H1 (cell line): ENCODE data around the gene GPR65. TPM values are rescaled to one million over a fixed set of nuclear protein-coding genes. Genes with fewer than 3 reads are reported as not detected.

Experiments used
- CTCF ChIA-PET: fragments of 300-600 bp; sonication (Branson Sonifier 250); formaldehyde crosslinking; loops from one replicate; lab custom pipeline; 2021; ENCODE audit not compliant: partially characterized antibody; lab: Charles Lee
- POLR2A ChIA-PET: fragments of 300-600 bp; sonication (Branson Sonifier 250); formaldehyde crosslinking; loops from one replicate; lab custom pipeline; 2021; ENCODE audit warnings: inconsistent platforms; ENCODE audit not compliant: partially characterized antibody; lab: Charles Lee
- DNase-seq, 2 experiments: peaks; one replicate each; pipeline versions ENCODE4 v3.0.0 to v3.0.0-alpha.2; 2010 to 2022; ENCODE audit warnings: low spot score in 2 of 2, low read depth in 1 of 2, mixed read lengths in 1 of 2
- FAIRE-seq: peaks from 2 replicates; lab custom pipeline; 2011; peaks lifted over from hg19 to GRCh38; lab: Jason Lieb, UNC
- H2AFZ ChIP-seq: 2 replicates; pipeline ENCODE4 v1.8.1; 2012; ENCODE audit warnings: low read length, inconsistent platforms
- H2AK5ac ChIP-seq: 2 replicates; pipeline ENCODE4 v1.6.1; 2013; ENCODE audit warnings: low read depth, low read length
- H2BK120ac ChIP-seq: replicated peaks from 2 replicates; pipeline ENCODE3; 2013; ENCODE audit warnings: low read depth, low read length, inconsistent platforms
- H2BK12ac ChIP-seq: 2 replicates; pipeline ENCODE4 v1.6.1; 2013; ENCODE audit warnings: low read depth, low read length
- H2BK15ac ChIP-seq: 2 replicates; pipeline ENCODE4 v1.6.1; 2013; ENCODE audit warnings: low read length
- H2BK20ac ChIP-seq: 2 replicates; pipeline ENCODE4 v1.6.1; 2013; ENCODE audit warnings: low read length
- H2BK5ac ChIP-seq: 2 replicates; pipeline ENCODE4 v1.6.1; 2013; ENCODE audit warnings: low read depth, low read length
- H3K14ac ChIP-seq: 2 replicates; pipeline ENCODE4 v1.6.1; 2013; ENCODE audit warnings: inconsistent platforms; ENCODE audit not compliant: insufficient read length
- H3K18ac ChIP-seq: 2 replicates; pipeline ENCODE4 v1.6.1; 2013; ENCODE audit warnings: low read length; ENCODE audit errors: extremely low read depth
- H3K23ac ChIP-seq: 2 replicates; pipeline ENCODE4 v1.6.1; 2013; ENCODE audit warnings: inconsistent platforms; ENCODE audit not compliant: insufficient read length
- H3K23me2 ChIP-seq: 2 replicates; pipeline ENCODE4 v1.6.1; 2013; ENCODE audit warnings: low read depth, low read length
- H3K27ac ChIP-seq: 2 replicates; pipeline ENCODE4 v1.6.1; 2011; ENCODE audit warnings: low read depth, low read length, inconsistent platforms
- H3K27me3 ChIP-seq, 4 experiments: replicated peaks in 1 of 4; 1 replicate in 1 of 4; 2 replicates in 3 of 4; pipeline versions ENCODE4 v1.6.1 to v1.8.1; 2011 to 2013; ENCODE audit warnings: low read length in 3 of 4, mild to moderate bottlenecking in 3 of 4, inconsistent platforms in 2 of 4, mixed read lengths in 2 of 4, moderate library complexity in 1 of 4; ENCODE audit not compliant: control insufficient read depth in 3 of 4, insufficient read depth in 3 of 4; ENCODE audit errors: extremely low read depth in 1 of 4
- H3K36me3 ChIP-seq, 4 experiments: 2 replicates each; pipeline versions ENCODE4 v1.6.1 to v1.8.1; 2011 to 2013; ENCODE audit warnings: mild to moderate bottlenecking in 4 of 4, low read length in 3 of 4, moderate library complexity in 2 of 4, control low read depth in 1 of 4, inconsistent platforms in 1 of 4; ENCODE audit not compliant: insufficient read depth in 4 of 4, control insufficient read depth in 2 of 4
- H3K4ac ChIP-seq: replicated peaks from 2 replicates; pipeline ENCODE3; 2013; ENCODE audit warnings: low read length, low read depth, mixed read lengths, inconsistent platforms; ENCODE audit not compliant: insufficient read length
- H3K4me1 ChIP-seq, 4 experiments: replicated peaks in 1 of 4; 1 replicate in 1 of 4; 2 replicates in 3 of 4; pipeline versions ENCODE4 v1.6.1 to v1.8.1; 2011 to 2013; ENCODE audit warnings: low read length in 3 of 4, inconsistent platforms in 2 of 4, mixed read lengths in 1 of 4; ENCODE audit not compliant: insufficient read depth in 4 of 4, control insufficient read depth in 3 of 4
- H3K4me2 ChIP-seq, 2 experiments: 2 replicates each; pipeline versions ENCODE4 v1.6.1 to v1.8.1; 2011 to 2013; ENCODE audit warnings: low read depth in 2 of 2, low read length in 2 of 2, control low read depth in 1 of 2, inconsistent platforms in 1 of 2, mild to moderate bottlenecking in 1 of 2; ENCODE audit not compliant: insufficient read depth in 1 of 2
- H3K4me3 ChIP-seq, 4 experiments: fragments of 200-600, 300-600 bp in 1 of 4; sonication (generic), shearing (Covaris generic), sonication (Bioruptor Twin) in 1 of 4; 2 replicates each; pipeline versions ENCODE4 v1.5.1 to v1.8.1; 2011 to 2016; ENCODE audit warnings: low read length in 4 of 4, low read depth in 3 of 4, control low read depth in 2 of 4, inconsistent platforms in 2 of 4, mild to moderate bottlenecking in 2 of 4, mixed read lengths in 1 of 4, moderate library complexity in 1 of 4; ENCODE audit not compliant: insufficient read depth in 2 of 4; ENCODE audit errors: extremely low read depth in 1 of 4
- H3K56ac ChIP-seq: replicated peaks from 2 replicates; pipeline ENCODE3; 2013; ENCODE audit warnings: low read depth, mild to moderate bottlenecking, mixed read lengths, low read length, inconsistent platforms; ENCODE audit not compliant: insufficient read length
- H3K79me1 ChIP-seq: 2 replicates; pipeline ENCODE4 v1.6.1; 2013; ENCODE audit warnings: low read depth, low read length, control low read depth
- H3K79me2 ChIP-seq, 2 experiments: 2 replicates each; pipeline versions ENCODE4 v1.6.1 to v1.8.1; 2012 to 2013; ENCODE audit warnings: low read length in 2 of 2, mild to moderate bottlenecking in 2 of 2, inconsistent platforms in 1 of 2; ENCODE audit not compliant: insufficient read depth in 2 of 2, control insufficient read depth in 1 of 2
- H3K9ac ChIP-seq, 4 experiments: replicated peaks in 1 of 4; 1 replicate in 1 of 4; 2 replicates in 3 of 4; pipeline versions ENCODE4 v1.6.1 to v1.8.1; 2011 to 2013; ENCODE audit warnings: low read depth in 3 of 4, low read length in 3 of 4, control low read depth in 2 of 4, mild to moderate bottlenecking in 2 of 4, moderate library complexity in 2 of 4, inconsistent platforms in 1 of 4; ENCODE audit errors: extremely low read depth in 1 of 4
- H3K9me3 ChIP-seq, 2 experiments: 2 replicates each; pipeline versions ENCODE4 v1.6.1 to v1.8.1; 2012 to 2013; ENCODE audit warnings: mild to moderate bottlenecking in 2 of 2, moderate library complexity in 2 of 2, control low read depth in 1 of 2, inconsistent platforms in 1 of 2, low read depth in 1 of 2, low read length in 1 of 2, mixed read lengths in 1 of 2; ENCODE audit not compliant: insufficient read depth in 2 of 2
- H4K20me1 ChIP-seq, 2 experiments: replicated peaks in 1 of 2; 2 replicates each; pipeline versions ENCODE3 to v1.8.1; 2011 to 2013; ENCODE audit warnings: inconsistent platforms in 2 of 2, low read length in 2 of 2, mild to moderate bottlenecking in 1 of 2; ENCODE audit not compliant: insufficient read depth in 2 of 2, control insufficient read depth in 1 of 2
- H4K5ac ChIP-seq: 2 replicates; pipeline ENCODE4 v1.6.1; 2013; ENCODE audit warnings: low read length, low read depth, mixed read lengths, inconsistent platforms; ENCODE audit not compliant: insufficient read length
- H4K8ac ChIP-seq: 2 replicates; pipeline ENCODE4 v1.8.0; 2013; ENCODE audit warnings: mild to moderate bottlenecking, moderate library complexity, low read length, inconsistent platforms; ENCODE audit not compliant: insufficient read depth; ENCODE audit errors: extremely low read depth
- H4K91ac ChIP-seq: replicated peaks from 2 replicates; pipeline ENCODE3; 2013; ENCODE audit warnings: low read length, mixed read lengths, inconsistent platforms; ENCODE audit not compliant: insufficient read length
- BCL11A ChIP-seq, 2 experiments: IDR thresholded peaks; one replicate each; pipeline ENCODE4 v1.6.1; 2011; ENCODE audit warnings: low read depth in 2 of 2, low read length in 2 of 2, mild to moderate bottlenecking in 2 of 2
- BRCA1 ChIP-seq: IDR thresholded peaks from 2 replicates; pipeline ENCODE4 v1.6.1; 2012; ENCODE audit warnings: low read depth, low read length, improper control_type of control experiment
- EZH2 ChIP-seq: fragments of 200-600 bp; sonication (generic); IDR thresholded peaks from 2 replicates; pipeline ENCODE4 v1.7.1; 2012; ENCODE audit warnings: low read depth, mild to moderate bottlenecking, moderate library complexity, low read length, inconsistent platforms; ENCODE audit not compliant: severe bottlenecking
- GABPA ChIP-seq: IDR thresholded peaks from 2 replicates; pipeline ENCODE4 v1.6.1; 2011; ENCODE audit warnings: mild to moderate bottlenecking, low read length, moderate library complexity, borderline replicate concordance; ENCODE audit not compliant: insufficient read depth
- KDM4A ChIP-seq: IDR thresholded peaks from one replicate; pipeline ENCODE4 v1.7.1; 2012; ENCODE audit warnings: low read depth, mild to moderate bottlenecking, moderate library complexity, low read length, inconsistent platforms; ENCODE audit not compliant: severe bottlenecking
- PHF8 ChIP-seq: fragments of 200-600 bp; sonication (generic); conservative IDR thresholded peaks from 2 replicates; pipeline ENCODE4 v1.7.1; 2012; ENCODE audit warnings: low read depth, mild to moderate bottlenecking, inconsistent platforms, low read length, moderate library complexity
- POLR2AphosphoS5 ChIP-seq: IDR thresholded peaks from 2 replicates; pipeline ENCODE4 v1.6.1; 2011; ENCODE audit warnings: low read depth, low read length
- RXRA ChIP-seq: IDR thresholded peaks from 2 replicates; pipeline ENCODE4 v1.6.1; 2011; ENCODE audit warnings: low read depth, mild to moderate bottlenecking, low read length, moderate library complexity; ENCODE audit not compliant: insufficient read depth
- SP2 ChIP-seq: IDR thresholded peaks from 2 replicates; pipeline ENCODE4 v1.6.1; 2012; ENCODE audit warnings: mild to moderate bottlenecking, low read length, inconsistent platforms
- TBP ChIP-seq: IDR thresholded peaks from 2 replicates; pipeline ENCODE4 v1.6.1; 2011; ENCODE audit warnings: low read depth, low read length, improper control_type of control experiment
- TCF12 ChIP-seq: IDR thresholded peaks from 2 replicates; pipeline ENCODE4 v1.6.1; 2011; ENCODE audit warnings: low read depth, mild to moderate bottlenecking, low read length
- TEAD4 ChIP-seq: IDR thresholded peaks from 2 replicates; pipeline ENCODE4 v1.6.1; 2012; ENCODE audit warnings: low read depth, low read length, inconsistent platforms, mixed read lengths
- USF2 ChIP-seq: IDR thresholded peaks from 2 replicates; pipeline ENCODE4 v1.6.1; 2011; ENCODE audit warnings: low read length, improper control_type of control experiment
- WGBS, 2 experiments: shearing (Covaris generic) in 1 of 2; methylation state at CpG; one replicate each; pipeline versions ENCODE4 v1.1.6 to v1.1.7; 2013 to 2015; ENCODE audit warnings: low lambda C conversion rate in 2 of 2, mixed read lengths in 2 of 2, inconsistent platforms in 1 of 2, low coverage in 1 of 2, missing lambda C conversion rate in 1 of 2; ENCODE audit not compliant: insufficient replicate concordance in 2 of 2, insufficient coverage in 1 of 2, insufficient read length in 1 of 2; ENCODE audit errors: extremely low coverage in 1 of 2, missing lambda C conversion rate in 1 of 2; 5-methylcytosine and 5-hydroxymethylcytosine counted together
- polyA plus RNA-seq, 7 experiments: library from polyadenylated mRNA; depleted of rRNA in 3 of 7; stranded (reverse) in 5 of 7; unstranded in 2 of 7; fragments of >200 nt in 5 of 7; fragments of 200-250 nt in 2 of 7; gene quantifications; 1 replicate in 5 of 7; 2 replicates in 1 of 7; 4 replicates in 1 of 7; pipeline versions ENCODE4 v1.2.1 to v1.2.3, GENCODE V29; 2011 to 2013; ENCODE audit warnings: missing spikeins in 2 of 7, mixed read lengths in 2 of 7
- total RNA-seq: library from RNA; stranded (reverse); fragmentation: NEBNext Ultra II Directional; extraction: Animal tissue kit (Norgen Biotek cat#: 25700); gene quantifications from 2 replicates; pipeline ENCODE4 v1.2.1, GENCODE V29; 2021
- TF ChIP-seq, protein P1 (sequence below): IDR thresholded peaks from 2 replicates; pipeline ENCODE4 v1.6.1; 2011; ENCODE audit warnings: low read depth, mild to moderate bottlenecking, low read length; ENCODE audit not compliant: insufficient read depth

Gene GPR65
- total and polyA plus RNA-seq, 2 of the 8 experiments (the other 6 are each of a cell fraction or from before 2014, with no cell fraction given) = not detected

DNA sequence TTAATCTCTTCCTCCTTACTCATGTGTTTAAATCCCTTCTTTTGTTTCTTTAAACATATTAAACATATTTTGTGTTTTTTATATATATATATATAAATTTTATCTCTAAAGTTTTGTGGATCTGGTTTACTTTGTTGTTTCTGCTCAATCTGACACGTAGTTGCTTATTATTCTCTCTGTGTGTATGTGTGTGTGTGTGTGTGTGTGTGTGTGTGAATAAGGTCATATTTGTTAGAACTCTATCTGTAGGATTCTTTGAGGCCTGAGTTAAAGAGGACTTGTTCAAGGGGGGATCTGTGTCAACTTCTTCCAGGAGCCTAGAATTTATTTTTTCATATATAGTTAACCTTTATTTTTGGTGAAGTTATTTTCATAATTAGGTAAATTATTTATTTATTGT, 2.7 kb downstream of the GPR65 start:
- no peak overlapping the region for H2BK12ac ChIP-seq
- DNase-seq = no peak

More for the DNA sequence above, 2.7 kb downstream of the GPR65 start:
- TF ChIP-seq PHF8 (no peak), TEAD4 (no peak), KDM4A (no peak), SP2 (no peak), TCF12 (no peak), POLR2AphosphoS5 (no peak), RXRA (no peak), BRCA1 (no peak), GABPA (no peak), USF2 (no peak), EZH2 (no peak), TBP (no peak), BCL11A (IDR thresholded peaks at IDR 0.05; ENCODE audit: low read depth in 2 of 2, low read length in 2 of 2) (no peak)
- TF ChIP-seq, protein P1, sequence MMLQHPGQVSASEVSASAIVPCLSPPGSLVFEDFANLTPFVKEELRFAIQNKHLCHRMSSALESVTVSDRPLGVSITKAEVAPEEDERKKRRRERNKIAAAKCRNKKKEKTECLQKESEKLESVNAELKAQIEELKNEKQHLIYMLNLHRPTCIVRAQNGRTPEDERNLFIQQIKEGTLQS = no peak
- Histone ChIP-seq H2BK120ac (no peak overlapping the region), H3K18ac (no peak overlapping the region), H2BK20ac (no peak overlapping the region), H3K27ac (no peak overlapping the region), H4K20me1 (no peaks in the 10 kb centered on the region), H3K79me2 (no peaks in the 10 kb centered on the region), H4K91ac (no peak overlapping the region), H2AK5ac (no peak overlapping the region), H3K4me3 (no peak overlapping the region), H3K27me3 (no peaks in the 10 kb centered on the region), H2BK15ac (no peak overlapping the region), H3K14ac (no peak overlapping the region), H3K9me3 (no peaks in the 10 kb centered on the region), H2AFZ (no peak overlapping the region), H3K23ac (no peak overlapping the region), H4K8ac (no peak overlapping the region), H3K4me1 (no peaks in the 10 kb centered on the region), H2BK5ac (no peak overlapping the region), H3K36me3 (no peaks in the 10 kb centered on the region), H3K79me1 (no peaks in the 10 kb centered on the region), H3K4ac (no peak overlapping the region), H3K56ac (no peak overlapping the region), H4K5ac (no peak overlapping the region), H3K9ac (no peak overlapping the region), H3K23me2 (no peaks in the 10 kb centered on the region), H3K4me2 (no peak overlapping the region)
- FAIRE-seq = no peak
- WGBS, 2 experiments = 87% methylated on average over 1 of the region's 1 CpG; no CpG with 5 or more reads in 1 of the 2 experiments
- ChIA-PET CTCF (no interaction called here), POLR2A (no interaction called here)
